ENCODE data around the gene UBAC2. TPM values are rescaled to one million over a fixed set of nuclear protein-coding genes. Genes with fewer than 3 reads are reported as not detected.

UBAC2 gene
- total and polyA plus RNA-seq, 9 donors: 38.7 to 87.5 (median 48.0) TPM

GRCh38 chr13:99330942-99331341 lies 130.3 kb downstream of the UBAC2 start:
- no peak overlapping the region for H3K4me3 ChIP-seq
- no peaks in the 10 kb centered on the region for H3K9me3 ChIP-seq
- no peak for DNase-seq
- H3K27ac ChIP-seq: no peak overlapping the region
- no peaks in the 10 kb centered on the region for H3K27me3 ChIP-seq
- H3K36me3 ChIP-seq: no peaks in the 10 kb centered on the region
- no peaks in the 10 kb centered on the region for H3K4me1 ChIP-seq (ENCODE audit: insufficient read depth)
- 64 to 75% (median 71%) methylated on average over 6 of the region's 6 CpGs for WGBS, 3 donors
- TF ChIP-seq POLR2A (IDR thresholded peaks at IDR 0.05): no peak
- no peak for TF ChIP-seq CTCF (IDR thresholded peaks at IDR 0.05)
- no peak for TF ChIP-seq EP300 (IDR thresholded peaks at IDR 0.05)
- intact Hi-C loops (cut with DNase I): no loop called here

- TF ChIP-seq EP300 (IDR thresholded peaks at IDR 0.05) (no peak), POLR2A (IDR thresholded peaks at IDR 0.05) (no peak), CTCF (IDR thresholded peaks at IDR 0.05) (no peak)
- Histone ChIP-seq H3K36me3 (no peaks in the 10 kb centered on the region), H3K27me3 (no peaks in the 10 kb centered on the region), H3K4me3 (no peak overlapping the region), H3K9me3 (no peaks in the 10 kb centered on the region), H3K27ac (no peak overlapping the region), H3K4me1 (ENCODE audit: insufficient read depth) (no peaks in the 10 kb centered on the region)
- intact Hi-C loops (cut with DNase I): no loop called here
- DNase-seq: no peak
- WGBS, 3 donors: 96 to 97% (median 96%) methylated on average over 5 of the region's 5 CpGs
Measured at GRCh38 chr13:99331881-99332293, 131.2 kb downstream of the UBAC2 start.

GRCh38 chr13:99332456-99332855 lies 131.8 kb downstream of the UBAC2 start:
- 94 to 96% (median 94%) methylated on average over 9 of the region's 9 CpGs for WGBS, 3 donors
- no peaks in the 10 kb centered on the region for H3K36me3 ChIP-seq
- H3K27ac ChIP-seq: no peak overlapping the region
- no peaks in the 10 kb centered on the region for H3K4me1 ChIP-seq (ENCODE audit: insufficient read depth)
- no peaks in the 10 kb centered on the region for H3K27me3 ChIP-seq
- TF ChIP-seq EP300 (IDR thresholded peaks at IDR 0.05) (no peak), CTCF (IDR thresholded peaks at IDR 0.05) (no peak), POLR2A (IDR thresholded peaks at IDR 0.05) (no peak)
- no peak for DNase-seq
- H3K4me3 ChIP-seq: no peak overlapping the region
- H3K9me3 ChIP-seq: no peaks in the 10 kb centered on the region
- intact Hi-C loops (cut with DNase I): no loop called here

- Histone ChIP-seq H3K9me3 (no peaks in the 10 kb centered on the region), H3K4me1 (ENCODE audit: insufficient read depth) (no peaks in the 10 kb centered on the region), H3K4me3 (no peak overlapping the region), H3K27me3 (no peaks in the 10 kb centered on the region), H3K27ac (no peak overlapping the region), H3K36me3 (no peaks in the 10 kb centered on the region)
- no peak for DNase-seq
- intact Hi-C loops (cut with DNase I): no loop called here
- TF ChIP-seq POLR2A (IDR thresholded peaks at IDR 0.05) (no peak), CTCF (IDR thresholded peaks at IDR 0.05) (no peak), EP300 (IDR thresholded peaks at IDR 0.05) (no peak)
- 94 to 95% (median 94%) methylated on average over 3 of the region's 3 CpGs for WGBS, 3 donors
Measured at GRCh38 chr13:99334221-99334620, 133.6 kb downstream of the UBAC2 start.

- DNase-seq: no peak
- Histone ChIP-seq H3K36me3 (no peaks in the 10 kb centered on the region), H3K9me3 (no peaks in the 10 kb centered on the region), H3K27ac (no peak overlapping the region), H3K4me1 (ENCODE audit: insufficient read depth) (no peaks in the 10 kb centered on the region), H3K27me3 (no peaks in the 10 kb centered on the region), H3K4me3 (no peak overlapping the region)
- WGBS, 3 donors: 68 to 87% (median 80%) methylated on average over 2 of the region's 2 CpGs
- TF ChIP-seq CTCF (IDR thresholded peaks at IDR 0.05) (no peak), POLR2A (IDR thresholded peaks at IDR 0.05) (no peak), EP300 (IDR thresholded peaks at IDR 0.05) (no peak)
- intact Hi-C loops (cut with DNase I): no loop called here
Measured at GRCh38 chr13:99335087-99335486, 134.4 kb downstream of the UBAC2 start.
